ENCODE data around the gene RPL15. TPM values are rescaled to one million over a fixed set of nuclear protein-coding genes. Genes with fewer than 3 reads are reported as not detected.
"Not testable (repeated sequence)": the region's sequence is repeated elsewhere in the genome, so short reads cannot be mapped to it uniquely, and the experiment has no call there.

The RPL15 gene
- total and polyA plus RNA-seq, 2 donors: 2,735 to 3,715 TPM

- WGBS: 96% methylated on average over 2 of the region's 2 CpGs
- Histone ChIP-seq H3K4me1 (ENCODE audit: insufficient read depth) (no peaks in the 10 kb centered on the region), H3K27ac (ENCODE audit: low read depth) (no peak overlapping the region), H3K36me3 (ENCODE audit: insufficient read depth) (peaks cover 5% of the 10 kb centered on the region), H3K4me3 (ENCODE audit: low read depth, low read length) (no peak overlapping the region)
- DNase-seq (ENCODE audit: extremely low spot score): no peak
Observed at GRCh38 chr3:23911397-23911796, 5.5 kb upstream of the RPL15 start.

- H3K36me3 ChIP-seq (ENCODE audit: insufficient read depth); H3K4me3 ChIP-seq (ENCODE audit: low read depth, low read length); H3K27ac ChIP-seq (ENCODE audit: low read depth); DNase-seq (ENCODE audit: extremely low spot score); H3K4me1 ChIP-seq (ENCODE audit: insufficient read depth): not testable (repeated sequence)
- 88% methylated on average over 3 of the region's 3 CpGs for WGBS
Observed at GRCh38 chr3:23912335-23912734, 4.6 kb upstream of the RPL15 start.

- H3K36me3 ChIP-seq (ENCODE audit: insufficient read depth): peaks cover 5% of the 10 kb centered on the region
- H3K27ac ChIP-seq (ENCODE audit: low read depth): no peak overlapping the region
- no peak overlapping the region for H3K4me3 ChIP-seq (ENCODE audit: low read depth, low read length)
- H3K4me1 ChIP-seq (ENCODE audit: insufficient read depth): no peaks in the 10 kb centered on the region
- DNase-seq (ENCODE audit: extremely low spot score): no peak
- WGBS: 88% methylated on average over 1 of the region's 1 CpG
Observed at GRCh38 chr3:23913182-23913581, 3.8 kb upstream of the RPL15 start.

- no peak overlapping the region for H3K27ac ChIP-seq (ENCODE audit: low read depth)
- peaks cover 5% of the 10 kb centered on the region for H3K36me3 ChIP-seq (ENCODE audit: insufficient read depth)
- no peaks in the 10 kb centered on the region for H3K4me1 ChIP-seq (ENCODE audit: insufficient read depth)
- no peak for DNase-seq (ENCODE audit: extremely low spot score)
- 83% methylated on average over 3 of the region's 3 CpGs for WGBS
- H3K4me3 ChIP-seq (ENCODE audit: low read depth, low read length): no peak overlapping the region
Observed at GRCh38 chr3:23913873-23914743, 2.8 kb upstream of the RPL15 start.

GRCh38 chr3:23915537-23916108 lies 1.3 kb upstream of the RPL15 start:
- Histone ChIP-seq H3K36me3 (ENCODE audit: insufficient read depth) (peaks cover 1% of the 10 kb centered on the region), H3K27ac (ENCODE audit: low read depth) (no peak overlapping the region), H3K4me3 (ENCODE audit: low read depth, low read length) (no peak overlapping the region), H3K4me1 (ENCODE audit: insufficient read depth) (no peaks in the 10 kb centered on the region)
- DNase-seq (ENCODE audit: extremely low spot score): no peak
- WGBS: 65% methylated on average over 7 of the region's 7 CpGs

- WGBS: 2% methylated on average over 48 of the region's 48 CpGs
- H3K4me3 ChIP-seq (ENCODE audit: low read depth, low read length): peak overlapping the region; percentile 79
- no peak for DNase-seq (ENCODE audit: extremely low spot score)
- peak overlapping the region; percentile 78 for H3K27ac ChIP-seq (ENCODE audit: low read depth)
- H3K36me3 ChIP-seq (ENCODE audit: insufficient read depth): no peaks in the 10 kb centered on the region
- H3K4me1 ChIP-seq (ENCODE audit: insufficient read depth): no peaks in the 10 kb centered on the region
Observed at GRCh38 chr3:23916152-23916885, 613 bp upstream of the RPL15 start.

- Histone ChIP-seq H3K27ac (ENCODE audit: low read depth) (peak overlapping the region; percentile 88), H3K4me3 (ENCODE audit: low read depth, low read length) (peak overlapping the region; percentile 79)
- WGBS: 1% methylated on average over 20 of the region's 21 CpGs
- not testable (repeated sequence) for H3K36me3 ChIP-seq (ENCODE audit: insufficient read depth); H3K4me1 ChIP-seq (ENCODE audit: insufficient read depth); DNase-seq (ENCODE audit: extremely low spot score)
Observed at GRCh38 chr3:23917679-23918303, 859 bp downstream of the RPL15 start.

- DNase-seq (ENCODE audit: extremely low spot score); H3K36me3 ChIP-seq (ENCODE audit: insufficient read depth); H3K4me1 ChIP-seq (ENCODE audit: insufficient read depth); H3K27ac ChIP-seq (ENCODE audit: low read depth): not testable (repeated sequence)
- peak overlapping the region; percentile 79 for H3K4me3 ChIP-seq (ENCODE audit: low read depth, low read length)
- 32% methylated on average over 12 of the region's 12 CpGs for WGBS
Observed at GRCh38 chr3:23918331-23918730, 1.4 kb downstream of the RPL15 start.

- 77% methylated on average over 2 of the region's 2 CpGs for WGBS
- Histone ChIP-seq H3K27ac (ENCODE audit: low read depth) (no peak overlapping the region), H3K36me3 (ENCODE audit: insufficient read depth) (no peaks in the 10 kb centered on the region), H3K4me1 (ENCODE audit: insufficient read depth) (no peaks in the 10 kb centered on the region), H3K4me3 (ENCODE audit: low read depth, low read length) (no peak overlapping the region)
- DNase-seq (ENCODE audit: extremely low spot score): no peak
Observed at GRCh38 chr3:23919628-23920027, 2.7 kb downstream of the RPL15 start.

- H3K36me3 ChIP-seq (ENCODE audit: insufficient read depth): no peaks in the 10 kb centered on the region
- no peaks in the 10 kb centered on the region for H3K4me1 ChIP-seq (ENCODE audit: insufficient read depth)
- no peak for DNase-seq (ENCODE audit: extremely low spot score)
- WGBS: 83% methylated on average over 5 of the region's 5 CpGs
- no peak overlapping the region for H3K27ac ChIP-seq (ENCODE audit: low read depth)
- no peak overlapping the region for H3K4me3 ChIP-seq (ENCODE audit: low read depth, low read length)
Observed at GRCh38 chr3:23920151-23920655, 3.3 kb downstream of the RPL15 start.

GRCh38 chr3:23921052-23921511 lies 4.2 kb downstream of the RPL15 start:
- Histone ChIP-seq H3K4me1 (ENCODE audit: insufficient read depth) (no peaks in the 10 kb centered on the region), H3K4me3 (ENCODE audit: low read depth, low read length) (no peak overlapping the region), H3K27ac (ENCODE audit: low read depth) (no peak overlapping the region), H3K36me3 (ENCODE audit: insufficient read depth) (no peaks in the 10 kb centered on the region)
- WGBS: 87% methylated on average over 3 of the region's 3 CpGs
- DNase-seq (ENCODE audit: extremely low spot score): no peak

- no peaks in the 10 kb centered on the region for H3K4me1 ChIP-seq (ENCODE audit: insufficient read depth)
- H3K27ac ChIP-seq (ENCODE audit: low read depth): no peak overlapping the region
- no peak overlapping the region for H3K4me3 ChIP-seq (ENCODE audit: low read depth, low read length)
- H3K36me3 ChIP-seq (ENCODE audit: insufficient read depth): no peaks in the 10 kb centered on the region
- DNase-seq (ENCODE audit: extremely low spot score): no peak
- WGBS: 61% methylated on average over 2 of the region's 2 CpGs
Observed at GRCh38 chr3:23923786-23924185, 6.9 kb downstream of the RPL15 start.

GRCh38 chr3:23926246-23926645 lies 9.3 kb downstream of the RPL15 start:
- no peak overlapping the region for H3K4me3 ChIP-seq (ENCODE audit: low read depth, low read length)
- H3K27ac ChIP-seq (ENCODE audit: low read depth): no peak overlapping the region
- no peak for DNase-seq (ENCODE audit: extremely low spot score)
- H3K36me3 ChIP-seq (ENCODE audit: insufficient read depth): no peaks in the 10 kb centered on the region
- 94% methylated on average over 7 of the region's 7 CpGs for WGBS
- no peaks in the 10 kb centered on the region for H3K4me1 ChIP-seq (ENCODE audit: insufficient read depth)

Data from urinary bladder (tissue), 4 donors.